ENCODE data around the gene PRSS8. TPM values are rescaled to one million over a fixed set of nuclear protein-coding genes. Genes with fewer than 3 reads are reported as not detected.

The PRSS8 gene
- total RNA-seq, 2 donors from 2014 or later, result 0.21 TPM; not detected in 1

GRCh38 chr16:31089199-31089598 is 46.3 kb downstream of the PRSS8 start:
- DNase-seq (no peak), ATAC-seq (no peak)
- intact Hi-C loops (cut with DNase I), result no loop called here

- no peak for ATAC-seq
- intact Hi-C loops (cut with DNase I), result no loop called here
- DNase-seq, result no peak
Measured at GRCh38 chr16:31088459-31089183, 46.9 kb downstream of the PRSS8 start, which contains the start of gene PRSS53. Gene PRSS53 (minus strand): TSS chr16:31088943. CDS start chr16:31088809, 134 bp downstream.

- intact Hi-C loops (cut with DNase I), result no loop called here
- no peak for ATAC-seq
- no peak for DNase-seq
Measured at GRCh38 chr16:31087971-31088370, 47.6 kb downstream of the PRSS8 start.

- no peak for ATAC-seq
- intact Hi-C loops (cut with DNase I), result no loop called here
Measured at GRCh38 chr16:31087481-31087880, 48.0 kb downstream of the PRSS8 start.

GRCh38 chr16:31086629-31086906 is 49.0 kb downstream of the PRSS8 start:
- DNase-seq (no peak), ATAC-seq (no peak)
- intact Hi-C loops (cut with DNase I), result no loop called here

More at GRCh38 chr16:31087481-31087880, 48.0 kb downstream of the PRSS8 start:
- DNase-seq, result no peak

GRCh38 chr16:31085873-31086628 is 49.5 kb downstream of the PRSS8 start:
- intact Hi-C loops (cut with DNase I), result no loop called here
- ATAC-seq, result no peak
- DNase-seq, result no peak

GRCh38 chr16:31085411-31085810 is 50.1 kb downstream of the PRSS8 start:
- intact Hi-C loops (cut with DNase I), result no loop called here
- no peak for ATAC-seq
- no peak for DNase-seq

GRCh38 chr16:31084584-31085302 is 50.8 kb downstream of the PRSS8 start:
- DNase-seq (peak; percentile 20), ATAC-seq (no peak)
- intact Hi-C loops (cut with DNase I), result no loop called here

GRCh38 chr16:31083981-31084380 is 51.5 kb downstream of the PRSS8 start:
- ATAC-seq (no peak), DNase-seq (no peak)
- intact Hi-C loops (cut with DNase I), result no loop called here

- ATAC-seq, result no peak
- intact Hi-C loops (cut with DNase I), result no loop called here
- DNase-seq, result no peak
Measured at GRCh38 chr16:31083556-31083955, 52.0 kb downstream of the PRSS8 start.

GRCh38 chr16:31083081-31083480 is 52.4 kb downstream of the PRSS8 start:
- intact Hi-C loops (cut with DNase I), result no loop called here
- DNase-seq, result no peak

GRCh38 chr16:31082368-31083045 is 53.0 kb downstream of the PRSS8 start:
- intact Hi-C loops (cut with DNase I), result no loop called here
- ATAC-seq, result no peak

More at GRCh38 chr16:31083081-31083480, 52.4 kb downstream of the PRSS8 start:
- no peak for ATAC-seq

More at GRCh38 chr16:31082368-31083045, 53.0 kb downstream of the PRSS8 start:
- DNase-seq, result no peak

Other genes with a start within 250 kb of the PRSS8 start
- 10 to 100 TPM; 20.9 to 27.9 TPM for gene BCL7C, start 241.7 kb downstream of the PRSS8 start, total RNA-seq
- gene CTF1, start 239.1 kb downstream of the PRSS8 start, total RNA-seq, result 1 to 10 TPM; 6.8 to 7.3 TPM
- gene FBXL19, start 212.2 kb downstream of the PRSS8 start, total RNA-seq, result 10 to 100 TPM in 1 of 2 donors, 1 to 10 TPM in 1; 6.4 to 10.1 TPM
- gene ORAI3, start 186.7 kb downstream of the PRSS8 start, total RNA-seq, result 10 to 100 TPM in 1 of 2 donors, 1 to 10 TPM in 1; 8.8 to 14.2 TPM
- gene SETD1A, start 178.0 kb downstream of the PRSS8 start, total RNA-seq, result 10 to 100 TPM in 1 of 2 donors, 1 to 10 TPM in 1; 9.2 to 10.9 TPM
- gene HSD3B7, start 150.5 kb downstream of the PRSS8 start, total RNA-seq, result 1 to 10 TPM; 9.8 to 10.0 TPM
- 1 to 10 TPM; 1.1 to 1.2 TPM for gene STX1B, start 125.1 kb downstream of the PRSS8 start, total RNA-seq
- gene STX4, start 102.2 kb downstream of the PRSS8 start, total RNA-seq, result 10 to 100 TPM; 45.8 to 53.4 TPM
- gene ZNF668, start 61.5 kb downstream of the PRSS8 start, total RNA-seq, result 1 to 10 TPM; 5.5 to 6.6 TPM
- 1 to 10 TPM; 7.6 to 8.2 TPM for gene ZNF646, start 61.3 kb downstream of the PRSS8 start, total RNA-seq
- gene PRSS53, start 46.8 kb downstream of the PRSS8 start, total RNA-seq, result 1 to 10 TPM in 1 of 2 donors, under 1 TPM in 1; 0.71 to 1.1 TPM
- 10 to 100 TPM; 47.1 to 53.2 TPM for gene VKORC1, start 40.9 kb downstream of the PRSS8 start, total RNA-seq
- gene BCKDK, start 27.3 kb downstream of the PRSS8 start, total RNA-seq, result 10 to 100 TPM; 43.4 to 46.4 TPM
- gene KAT8, start 18.1 kb downstream of the PRSS8 start, total RNA-seq, result 10 to 100 TPM; 57.3 to 74.1 TPM
- 1 to 10 TPM; 3.0 to 4.2 TPM for gene PRSS36, start 14.3 kb upstream of the PRSS8 start, total RNA-seq
- gene FUS, start 44.4 kb upstream of the PRSS8 start, total RNA-seq, result 100 to 1,000 TPM in 1 of 2 donors, 10 to 100 TPM in 1; 99.5 to 192 TPM
- 10 to 100 TPM; 10.8 to 19.1 TPM for gene PYCARD, start 67.0 kb upstream of the PRSS8 start, total RNA-seq
- under 1 TPM; 0.44 to 0.47 TPM for gene TRIM72, start 78.4 kb upstream of the PRSS8 start, total RNA-seq
- not detected for gene PYDC1, start 81.4 kb upstream of the PRSS8 start, total RNA-seq
- 10 to 100 TPM in 1 of 2 donors, 1 to 10 TPM in 1; 7.4 to 22.1 TPM for gene ITGAM, start 124.2 kb upstream of the PRSS8 start, total RNA-seq
- 1 to 10 TPM; 1.7 to 3.5 TPM for gene ITGAX, start 219.4 kb upstream of the PRSS8 start, total RNA-seq

All from left cardiac atrium (tissue), 4 donors.